NCI-H2227 treated with DMSO at 0.1 percent for 48 hours (cell line): ENCODE data around the gene MEIKIN.

Experiments
- DNase-seq: peaks from one replicate; lab custom pipeline; 2025; lab: John Stamatoyannopoulos, UW

The MEIKIN gene, protein sequence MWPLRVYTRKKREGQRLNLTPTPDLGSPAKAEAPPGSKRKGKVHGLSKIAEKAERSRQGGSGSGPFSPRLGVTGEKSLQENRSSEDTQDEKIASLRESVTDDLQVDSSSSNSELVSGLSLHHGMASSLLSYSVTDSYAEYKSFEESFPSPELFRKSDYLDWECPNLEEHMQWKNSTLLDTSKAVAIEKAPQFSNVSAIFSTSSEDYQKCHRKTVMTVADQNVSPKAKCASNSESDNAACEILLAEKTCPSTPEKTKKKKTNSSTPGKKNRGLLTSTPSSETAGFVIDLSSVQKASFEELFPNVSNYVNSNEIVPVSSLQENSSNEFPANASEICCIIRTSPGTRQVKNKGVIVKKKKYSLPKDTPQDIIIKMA

DNA sequence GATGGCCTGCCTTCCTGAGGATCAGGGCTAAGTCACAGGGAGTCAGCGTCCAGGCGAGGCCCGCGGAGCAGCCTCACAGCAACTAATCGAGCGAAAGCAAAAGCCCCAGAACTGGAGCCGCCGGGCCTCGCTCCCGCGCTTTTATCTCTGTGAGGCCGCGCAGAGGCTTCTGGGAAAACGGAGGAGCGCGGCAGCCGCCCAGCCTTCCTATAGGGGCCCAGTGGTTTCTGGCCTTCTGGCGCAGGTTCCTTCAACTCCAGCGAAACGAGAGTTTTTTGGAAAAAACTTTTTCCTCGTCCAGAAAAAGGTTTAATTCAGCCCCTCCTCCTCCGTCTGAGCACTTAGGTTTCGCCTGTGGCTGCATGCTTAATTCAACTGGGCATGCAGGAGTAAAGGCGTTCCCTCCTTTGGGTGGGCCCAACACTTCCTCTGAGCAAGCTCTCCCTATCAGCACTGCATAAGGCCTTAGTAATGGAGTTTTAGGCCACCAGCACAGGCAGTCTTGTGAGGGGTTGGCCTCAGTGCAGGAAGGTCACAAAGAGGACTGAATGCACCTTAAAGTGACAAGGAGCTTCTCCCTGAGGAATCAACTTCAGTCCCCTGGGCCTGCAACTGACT lies at the start of gene MEIKIN:
Gene MEIKIN (minus strand): TSS at position 113 of the 618 bp plus-strand sequence. CDS start 158 bp downstream, outside the sequence.
- DNase-seq = no peak

DNA sequence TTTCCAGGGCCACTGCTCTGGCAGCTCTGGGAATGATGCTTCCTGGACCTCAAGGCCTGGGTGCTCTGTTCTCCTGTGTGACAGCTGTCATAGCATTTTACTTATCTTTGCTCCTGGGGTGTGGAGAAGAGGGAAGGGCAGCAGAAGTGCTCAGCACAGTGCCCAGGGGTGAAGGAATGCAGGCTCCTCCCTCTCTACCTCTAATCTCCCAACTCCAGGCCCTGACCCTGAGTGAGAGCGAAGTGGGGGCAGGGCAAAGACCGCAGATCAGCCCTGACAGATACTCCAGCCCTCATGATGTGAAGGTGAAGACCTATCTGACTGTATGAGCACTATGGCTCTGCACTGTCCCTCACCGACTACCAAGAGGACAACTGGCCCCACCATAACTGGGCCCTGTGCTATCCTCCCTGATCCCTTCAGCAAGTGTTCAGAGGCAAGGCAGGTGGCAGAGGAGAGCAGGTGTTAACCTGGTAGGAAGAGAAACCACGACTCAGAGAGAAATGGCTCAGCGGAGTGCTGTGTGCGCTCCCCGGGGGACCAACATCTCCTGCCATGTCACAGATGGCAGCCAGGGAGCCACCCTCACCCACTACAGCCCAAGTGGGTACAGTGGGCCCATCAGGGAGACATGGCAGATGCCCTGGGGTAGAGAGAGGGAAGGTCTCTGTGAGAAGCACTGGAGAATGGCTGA lies 49.2 kb upstream of the MEIKIN start:
- no peak for DNase-seq

DNA sequence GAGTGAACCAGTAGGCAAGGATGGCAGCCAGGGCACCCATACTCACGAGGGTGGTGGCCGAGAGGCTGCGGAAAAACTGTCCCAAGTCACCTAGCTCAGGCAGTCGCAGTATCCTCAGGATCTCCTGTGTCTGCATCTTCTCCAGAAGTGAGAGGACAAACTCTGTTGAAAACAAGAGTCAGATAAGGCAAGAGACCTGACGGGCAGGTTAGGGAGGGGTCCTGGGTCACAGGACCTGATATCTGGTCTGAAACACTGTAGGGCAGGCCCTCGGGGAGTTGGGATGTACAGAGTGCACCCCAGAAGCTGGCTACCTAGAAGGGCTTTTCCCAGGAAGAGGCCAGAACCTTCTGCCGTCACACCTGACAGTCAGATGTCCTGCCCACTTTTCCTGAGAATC lies 48.6 kb upstream of the MEIKIN start:
- DNase-seq = no peak

DNA sequence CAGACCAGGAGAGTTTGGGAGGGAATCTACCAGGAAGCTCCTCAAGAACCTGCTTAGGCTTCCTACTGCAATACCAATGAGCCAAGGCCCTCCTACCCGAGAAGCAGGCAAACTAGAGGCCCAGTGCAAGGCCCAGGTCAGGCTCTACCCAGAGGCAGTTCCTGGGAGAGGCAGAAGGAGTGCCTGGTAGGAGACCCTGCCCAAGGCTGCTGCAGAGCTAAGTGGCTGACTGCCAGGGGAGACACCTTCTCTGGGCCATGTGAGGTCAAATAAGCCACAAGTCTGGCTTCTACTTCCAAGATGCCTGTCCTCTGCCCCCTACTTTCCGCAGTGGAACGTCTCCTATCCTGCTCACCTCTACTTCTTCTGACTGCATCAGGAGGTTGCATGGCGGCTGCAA lies 48.2 kb upstream of the MEIKIN start:
- DNase-seq = no peak

DNA sequence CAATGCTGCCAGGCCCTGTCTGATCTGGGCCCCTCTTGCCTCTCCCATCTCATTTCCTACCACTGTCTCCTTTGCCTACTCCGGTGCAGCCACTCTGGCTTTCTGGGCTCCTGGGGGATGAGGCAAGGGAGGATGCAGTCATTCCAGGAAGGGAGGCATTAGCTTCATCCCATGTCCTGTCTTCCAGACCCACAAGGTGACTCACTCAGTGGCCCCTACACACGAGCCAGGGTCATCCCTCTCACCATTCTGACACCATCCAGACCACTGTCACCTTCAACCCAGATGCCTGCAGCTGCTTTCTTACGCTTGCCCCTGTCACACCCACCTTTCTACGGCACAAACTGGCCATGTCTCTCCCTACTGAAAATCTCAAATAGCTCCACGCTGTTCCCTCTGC lies 46.9 kb upstream of the MEIKIN start:
- DNase-seq = no peak

DNA sequence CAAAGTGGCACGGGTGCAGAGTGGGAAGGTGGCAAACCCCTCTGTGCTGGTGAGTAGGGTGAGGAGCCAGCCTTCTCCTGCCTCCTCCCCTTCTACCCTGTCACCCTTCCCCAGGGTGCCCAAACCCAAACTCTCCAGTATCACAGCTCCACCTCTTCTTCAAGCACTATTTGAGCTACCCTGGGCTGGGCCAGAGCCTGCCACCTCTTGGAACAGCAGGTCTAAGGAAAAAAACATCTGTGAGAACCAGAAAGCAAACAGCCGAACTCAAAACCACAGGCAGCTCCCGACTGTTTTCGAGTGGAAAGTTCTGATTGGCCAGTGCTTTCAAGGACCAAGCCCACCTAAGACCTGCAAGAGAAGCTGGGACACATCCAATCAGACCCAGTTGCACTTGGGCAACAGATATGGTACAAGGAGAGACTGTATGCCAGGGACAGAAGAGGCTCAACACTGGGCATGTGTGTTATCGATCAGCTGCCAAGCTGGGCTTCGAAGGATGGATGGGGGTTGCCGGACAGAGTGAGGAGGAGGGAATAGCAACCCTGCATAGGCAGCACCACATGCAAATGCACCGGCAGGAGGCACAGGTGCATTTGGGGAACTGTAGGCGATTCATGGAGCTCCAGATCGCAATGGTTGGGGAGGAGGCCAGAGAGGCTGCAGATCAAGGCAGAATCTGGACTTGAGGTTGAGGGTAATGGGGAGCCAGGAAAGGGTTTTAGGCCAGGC lies 46.3 kb upstream of the MEIKIN start:
- no peak for DNase-seq

DNA sequence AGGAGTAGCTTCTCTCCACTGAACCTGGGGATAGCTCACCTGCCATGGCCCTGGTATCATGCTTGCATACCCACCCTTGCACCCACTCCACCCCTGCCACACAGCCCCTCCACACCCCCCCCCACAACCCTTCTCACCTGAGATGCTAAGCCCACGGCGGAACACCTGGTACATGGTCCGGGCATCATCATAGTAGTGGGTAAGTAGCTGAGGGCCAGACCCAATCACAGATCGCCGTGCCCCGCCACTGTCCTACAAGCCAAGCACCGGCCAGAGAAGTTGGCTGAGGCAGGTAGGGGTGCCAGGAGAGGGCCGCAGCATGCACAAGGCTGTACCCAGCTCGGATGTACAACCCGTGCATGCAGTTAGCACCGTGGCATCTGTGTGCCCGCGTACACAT lies 45.3 kb upstream of the MEIKIN start:
- DNase-seq = no peak

DNA sequence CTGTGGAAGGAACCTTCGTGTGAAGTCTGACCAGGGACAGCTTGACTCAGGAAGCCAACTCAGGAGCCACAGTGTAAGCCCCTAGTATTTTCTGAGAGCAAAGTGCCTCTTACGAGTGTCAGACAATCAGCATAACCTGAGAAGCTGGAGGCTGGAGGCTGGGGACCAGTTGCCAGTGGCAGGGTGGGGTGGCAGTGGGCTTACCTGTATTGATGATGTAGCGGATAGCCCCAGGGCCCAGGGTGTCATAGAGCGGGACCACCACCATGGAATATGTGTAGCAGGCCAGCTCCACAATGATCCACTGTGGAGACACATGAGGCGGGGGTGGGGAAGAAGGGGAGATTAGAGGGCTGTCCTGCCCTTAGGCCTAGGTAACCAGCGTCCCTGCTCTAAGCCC lies 43.1 kb upstream of the MEIKIN start:
- DNase-seq = no peak

DNA sequence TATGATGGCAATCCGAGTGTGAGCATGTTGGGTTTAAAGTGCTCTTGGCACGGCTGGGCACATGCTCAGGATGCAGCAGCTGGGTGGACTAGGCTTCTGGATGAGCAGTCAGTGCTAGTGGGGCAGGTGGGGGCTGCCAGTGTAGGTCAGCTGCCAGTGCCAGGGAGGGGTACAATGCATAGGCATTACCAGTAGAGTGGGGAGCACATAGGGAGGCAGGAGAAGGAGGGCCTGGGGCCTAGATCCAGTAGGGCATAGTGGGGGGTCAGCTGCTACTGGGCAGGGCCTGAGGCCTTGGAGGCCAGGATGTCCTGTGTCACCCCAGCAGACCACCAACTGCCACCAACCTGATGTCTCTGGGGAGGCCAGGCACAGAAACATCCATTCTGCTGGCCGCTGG lies 41.8 kb upstream of the MEIKIN start:
- DNase-seq = no peak

DNA sequence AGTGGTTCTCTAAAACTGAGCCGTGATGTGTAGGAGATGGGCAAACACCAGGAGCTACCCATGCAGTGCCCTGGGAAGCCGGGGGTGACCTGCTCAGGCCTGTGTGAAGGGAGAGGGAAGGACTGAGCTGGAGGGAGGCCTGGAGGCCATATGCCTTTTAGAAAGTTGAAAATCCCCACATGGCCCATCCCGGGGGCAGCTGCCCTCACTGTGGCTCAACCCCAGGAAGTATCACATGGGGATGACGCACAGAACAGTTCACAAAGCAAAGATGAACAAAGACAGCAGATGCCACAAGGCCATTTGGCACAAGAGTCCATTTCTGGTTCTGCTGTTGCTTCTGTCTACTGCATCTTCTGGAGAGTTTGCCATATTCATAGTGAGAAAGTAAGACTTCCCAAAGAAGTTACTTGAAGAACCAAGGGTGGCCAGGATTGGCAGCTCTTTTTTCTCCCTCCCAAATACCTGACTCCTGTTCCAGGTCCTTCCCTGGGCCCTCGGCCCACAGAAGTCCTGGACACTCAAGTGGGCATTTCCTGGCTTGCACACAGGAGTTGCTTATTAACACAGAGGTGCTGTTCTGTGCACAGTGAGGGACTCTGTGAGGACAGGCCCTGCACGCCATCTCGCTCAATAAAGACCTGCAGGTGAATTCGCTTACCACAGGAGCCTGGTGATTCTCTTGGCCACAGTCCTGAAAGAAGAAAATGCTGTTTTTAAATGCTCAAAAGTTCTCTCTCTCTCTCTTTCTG lies 40.9 kb upstream of the MEIKIN start:
- no peak for DNase-seq

DNA sequence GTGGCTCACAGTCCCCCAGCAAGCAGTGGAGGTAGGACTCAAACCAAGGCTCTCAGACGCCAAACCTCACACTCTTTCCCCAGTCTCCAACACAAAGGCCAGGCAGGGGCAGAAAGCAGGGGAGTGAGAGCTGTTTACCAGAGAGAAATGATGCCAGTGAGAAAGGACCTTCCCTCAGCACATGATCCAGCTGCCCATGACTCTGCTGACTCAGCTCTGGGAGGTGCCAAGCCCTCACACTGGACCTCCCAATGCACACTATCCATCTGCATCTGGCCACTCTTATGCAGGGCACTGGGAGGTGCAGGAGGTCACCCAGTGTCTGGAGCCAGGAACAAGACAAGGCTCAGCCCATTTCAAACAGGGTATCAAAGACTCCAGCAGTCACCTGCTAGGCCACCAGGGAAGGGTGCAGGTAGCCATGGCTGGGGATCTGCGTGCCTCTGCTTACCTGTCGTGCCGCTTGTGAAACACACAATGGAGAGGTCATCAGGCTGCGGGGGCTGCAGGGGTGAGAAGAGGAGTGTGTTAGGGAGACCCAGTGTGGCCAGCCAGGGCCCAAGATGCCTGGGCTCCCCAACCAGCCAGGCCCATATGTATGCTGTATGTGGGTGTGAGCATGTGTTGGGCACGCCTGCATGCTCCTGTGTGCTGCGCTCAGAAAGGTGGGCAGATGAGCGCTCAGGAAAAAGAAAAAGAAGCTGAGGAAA lies 39.6 kb upstream of the MEIKIN start:
- DNase-seq = no peak

DNA sequence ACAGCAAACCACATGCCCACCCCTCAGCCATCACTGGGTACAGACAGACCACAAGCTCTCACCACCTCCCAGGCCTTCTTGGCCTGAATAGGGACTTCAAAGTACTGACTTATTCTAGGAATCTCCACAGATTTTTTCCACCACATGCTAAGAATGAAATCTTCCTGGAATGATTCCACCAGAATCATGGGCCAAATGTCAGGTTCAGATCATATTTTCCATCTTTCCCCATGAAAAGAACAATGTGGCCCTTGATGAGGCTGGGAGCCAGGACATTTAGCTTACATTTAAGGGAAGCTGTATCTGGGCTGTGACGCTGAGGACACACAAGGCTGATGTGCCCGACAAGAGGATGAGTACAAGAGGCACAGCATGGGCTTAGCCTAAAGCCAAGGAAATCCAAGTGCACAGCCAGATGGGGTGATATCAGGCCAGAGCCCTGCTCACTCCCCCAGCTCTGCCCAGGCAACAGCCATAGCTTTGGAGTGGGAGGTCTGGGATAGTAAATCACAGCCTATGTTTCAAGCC lies 37.8 kb upstream of the MEIKIN start:
- no peak for DNase-seq

DNA sequence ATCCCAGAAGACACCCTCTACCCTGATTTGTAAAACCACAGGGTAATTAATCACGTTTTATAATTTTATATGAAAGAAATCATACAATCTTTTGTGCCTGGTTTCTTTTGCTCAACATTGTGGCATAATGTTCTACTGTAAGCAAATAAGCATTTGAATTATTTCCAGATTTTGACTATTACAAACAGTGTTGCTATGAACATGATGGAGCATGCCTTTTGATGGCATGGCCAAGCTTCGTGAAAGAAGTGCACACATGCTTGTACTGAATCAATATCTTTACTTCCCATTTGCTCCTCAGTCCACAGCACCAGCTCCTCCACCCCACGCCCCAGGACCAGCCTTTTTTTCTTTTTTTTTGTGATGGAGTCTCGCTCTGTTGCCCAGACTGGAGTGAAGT lies 36.1 kb upstream of the MEIKIN start:
- DNase-seq = no peak

DNA sequence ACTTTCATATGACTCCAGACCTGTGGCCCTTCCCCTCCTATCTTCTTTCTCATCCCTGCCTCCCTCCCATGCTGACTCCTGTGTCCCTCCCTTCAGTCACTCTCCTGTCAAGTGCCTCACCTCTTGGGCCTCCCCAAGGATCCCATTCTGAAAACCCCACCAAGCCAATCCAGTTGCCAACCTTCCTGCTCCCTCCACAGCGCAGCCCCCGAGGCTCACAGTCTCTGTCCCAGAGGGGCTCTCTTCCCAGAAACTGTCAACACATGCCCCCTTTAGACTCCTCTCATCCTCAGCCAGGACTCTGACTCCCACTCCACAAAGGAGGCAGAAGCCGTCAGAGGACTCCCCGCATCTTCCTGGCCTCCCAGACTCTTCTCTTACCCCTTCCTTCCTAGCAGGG lies 35.2 kb upstream of the MEIKIN start:
- no peak for DNase-seq

DNA sequence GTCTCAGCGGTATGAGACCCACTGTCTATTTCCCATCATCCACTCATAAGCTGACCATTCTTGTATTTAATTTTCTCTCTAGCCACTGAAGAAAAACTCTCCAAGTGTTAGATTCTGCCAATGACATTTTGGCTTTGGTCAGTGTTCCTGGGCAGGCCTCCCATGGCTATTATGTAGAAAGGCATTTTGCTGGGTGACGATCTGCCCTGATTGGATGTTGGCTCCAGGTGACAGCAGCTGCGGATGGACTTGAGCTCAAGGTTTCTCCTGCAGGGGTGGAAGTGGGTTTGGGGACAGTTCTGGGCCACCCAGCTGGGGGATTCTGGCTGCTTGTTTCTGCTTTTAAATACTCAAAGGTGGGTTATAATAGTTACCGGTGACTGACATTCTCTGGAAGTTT lies 34.4 kb upstream of the MEIKIN start:
- no peak for DNase-seq

DNA sequence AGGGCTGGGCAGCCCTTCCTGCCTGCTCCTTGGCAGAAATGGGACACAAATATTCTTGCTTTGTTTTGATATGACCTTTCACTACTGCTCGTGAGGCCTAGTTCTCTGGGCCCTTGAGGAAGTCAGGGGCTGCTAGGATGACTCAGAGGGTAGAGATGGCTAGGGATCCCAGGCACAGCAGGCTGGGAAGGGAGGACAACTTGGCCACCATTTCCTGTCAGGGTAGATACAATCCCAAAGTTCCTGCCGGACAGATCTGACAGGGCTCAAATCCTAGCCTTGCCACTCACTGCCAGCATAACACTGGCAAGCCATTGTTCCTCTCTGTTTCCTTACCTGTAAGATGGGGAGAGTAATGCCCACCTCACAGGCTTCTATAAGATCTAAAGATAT lies 31.7 kb upstream of the MEIKIN start:
- no peak for DNase-seq

DNA sequence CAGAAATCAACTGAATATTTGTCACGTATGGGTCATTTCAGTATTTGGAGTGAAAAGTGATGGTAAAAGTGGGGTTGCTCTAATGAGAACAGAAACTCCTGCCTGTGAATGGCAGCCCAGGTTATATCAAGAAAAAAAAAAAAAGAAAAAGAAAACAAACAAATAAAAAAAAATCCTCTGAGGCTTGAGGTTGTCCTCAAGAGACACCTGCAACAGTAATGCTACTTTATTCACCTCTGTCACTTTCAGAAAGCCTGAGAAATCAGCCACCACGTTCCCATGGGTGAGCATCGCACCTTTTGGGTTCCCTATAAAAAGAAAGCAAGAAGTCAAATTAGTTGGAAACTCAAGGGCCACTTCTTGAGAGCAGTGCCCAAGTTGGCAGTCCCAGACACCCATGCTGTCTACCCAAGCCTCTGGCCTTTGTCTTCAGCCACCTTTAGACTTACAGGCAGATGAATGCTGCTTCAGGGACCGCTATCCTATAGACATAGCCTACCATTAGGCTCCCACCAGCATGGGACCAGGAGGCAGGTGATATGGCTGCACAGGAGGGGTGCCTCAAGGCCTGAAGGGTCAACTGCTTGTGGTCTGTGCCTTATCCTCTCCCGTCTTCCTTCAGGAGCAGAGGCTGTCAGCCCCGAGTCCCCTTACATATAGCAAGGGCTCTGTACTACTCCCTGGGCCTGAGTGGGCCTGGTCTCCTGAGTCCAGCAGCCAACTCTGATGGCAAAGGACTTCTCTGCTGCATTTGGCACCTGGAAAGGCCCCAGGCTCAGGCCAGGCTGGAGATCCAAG lies 31.1 kb upstream of the MEIKIN start:
- no peak for DNase-seq

DNA sequence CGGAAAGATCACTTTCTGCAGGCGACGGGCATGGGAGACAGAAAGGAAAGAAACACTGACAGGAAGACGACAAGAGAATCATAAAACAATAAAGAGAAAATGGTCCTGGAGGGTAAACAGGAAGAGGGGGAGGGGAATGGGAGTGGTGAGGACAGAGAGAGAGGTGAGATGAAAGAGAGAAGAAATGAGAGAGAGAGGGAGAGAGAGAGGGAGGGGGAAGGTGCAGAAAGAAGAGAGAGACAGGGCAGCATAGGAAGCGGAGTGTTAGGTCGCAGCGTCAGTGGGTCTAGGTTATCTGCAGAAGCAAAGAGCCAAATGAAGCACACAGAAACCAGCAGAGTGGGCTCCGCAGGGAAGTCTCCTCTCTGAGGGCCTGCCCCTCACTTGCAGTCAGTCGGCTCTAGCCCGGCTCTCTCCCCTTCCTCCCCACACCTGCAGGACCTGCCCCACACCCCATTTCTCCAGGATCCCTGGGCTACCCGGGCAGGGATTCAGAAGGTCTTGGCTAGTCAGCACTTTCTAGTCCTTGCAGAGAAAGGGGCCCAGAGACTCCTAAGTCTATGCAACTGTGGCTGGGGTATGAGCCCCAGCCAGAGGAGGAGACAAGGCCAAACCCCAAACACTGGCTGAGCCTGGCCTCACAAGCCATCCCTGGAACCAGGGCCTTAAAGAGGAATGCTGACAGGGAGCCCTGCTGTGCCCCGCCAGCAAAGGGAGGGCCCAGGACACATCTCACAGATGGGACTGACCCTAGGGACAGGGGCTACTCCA lies 29.7 kb upstream of the MEIKIN start:
- DNase-seq = no peak

DNA sequence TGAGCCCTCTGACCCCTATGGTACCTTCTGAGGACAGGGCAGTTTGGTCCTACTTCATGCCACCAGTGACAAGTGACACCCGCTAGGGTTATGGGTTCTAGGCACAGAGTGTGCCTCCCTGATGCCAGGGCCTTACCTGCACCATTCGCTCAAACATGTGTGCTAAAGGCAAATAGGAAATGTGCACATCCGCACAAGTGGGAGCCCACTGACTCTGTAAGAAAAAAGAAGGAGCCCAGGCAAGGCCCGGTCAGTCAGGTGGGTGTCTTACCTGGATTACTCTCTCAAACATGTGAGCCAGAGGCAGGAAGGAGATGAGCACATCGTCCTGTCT lies 29.1 kb upstream of the MEIKIN start:
- no peak for DNase-seq

DNA sequence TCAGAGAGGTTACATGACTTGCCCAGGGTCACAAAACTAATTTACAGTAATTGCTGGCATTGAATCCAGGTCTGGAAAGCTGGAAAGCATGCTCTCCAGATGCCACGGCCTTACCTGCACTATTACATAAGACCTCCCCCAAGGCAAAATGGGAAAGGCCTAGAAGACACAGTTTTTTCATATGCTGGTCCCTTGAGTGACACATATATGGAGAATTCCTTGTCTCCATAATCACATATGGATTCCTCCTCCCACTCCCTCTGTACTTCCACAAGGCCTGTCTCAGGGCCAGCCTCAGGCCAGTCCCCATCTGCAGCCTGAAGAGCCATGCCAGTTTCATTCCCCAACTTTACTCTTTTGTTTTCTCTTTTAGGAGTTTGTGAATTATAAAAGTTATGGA lies 28.6 kb upstream of the MEIKIN start:
- DNase-seq = no peak
